NCI-H2171 treated with DMSO at 0.1 percent for 48 hours (cell line): ENCODE measurements around the gene CYB5D1.

ENCODE experiments used
- DNase-seq: peaks from one replicate; lab custom pipeline; 2025; lab: John Stamatoyannopoulos, UW

Gene CYB5D1

DNA sequence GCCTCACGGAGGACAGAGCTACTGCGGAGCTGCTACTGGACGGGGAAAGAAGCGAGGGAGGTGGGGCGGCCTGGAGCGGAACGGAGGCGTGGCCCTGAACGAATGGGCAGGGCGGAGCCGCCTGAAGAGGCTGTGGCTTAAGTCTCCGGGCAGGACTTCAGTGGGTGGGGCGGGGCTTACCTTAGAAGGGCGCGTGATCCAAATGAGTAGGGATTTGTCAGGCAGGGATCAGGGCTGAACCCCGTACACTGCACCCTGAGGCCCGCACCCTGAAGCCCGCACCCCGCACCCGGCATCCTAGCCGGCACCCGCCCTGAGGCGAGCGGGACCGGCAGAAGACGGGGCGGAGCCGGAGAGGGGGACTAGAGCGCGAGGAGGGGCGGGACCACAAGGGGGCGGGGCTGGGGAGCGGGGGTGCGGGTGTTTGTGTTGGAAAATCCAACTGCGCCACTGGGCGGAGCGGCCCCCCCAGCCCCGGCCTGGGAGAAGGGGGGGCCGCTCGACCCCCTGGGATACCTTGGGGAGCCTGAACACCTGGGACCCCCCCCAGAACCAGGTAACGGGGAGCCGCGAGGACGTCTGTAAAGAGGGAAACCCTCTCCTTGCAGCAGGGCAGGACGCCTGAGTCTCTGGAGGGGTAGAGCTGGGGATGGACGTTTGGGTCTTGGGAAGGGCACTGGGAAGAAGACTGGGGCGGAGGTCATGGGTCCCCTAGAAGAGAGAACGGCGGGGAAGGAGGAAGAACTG, 23.8 kb upstream of the CYB5D1 start, which contains the start of gene KDM6B:
TSS of gene KDM6B (plus strand) at position 423 of the 747 bp plus-strand sequence. CDS start 11,338 bp downstream, outside the sequence.
- peak; percentile 84 for DNase-seq

DNA sequence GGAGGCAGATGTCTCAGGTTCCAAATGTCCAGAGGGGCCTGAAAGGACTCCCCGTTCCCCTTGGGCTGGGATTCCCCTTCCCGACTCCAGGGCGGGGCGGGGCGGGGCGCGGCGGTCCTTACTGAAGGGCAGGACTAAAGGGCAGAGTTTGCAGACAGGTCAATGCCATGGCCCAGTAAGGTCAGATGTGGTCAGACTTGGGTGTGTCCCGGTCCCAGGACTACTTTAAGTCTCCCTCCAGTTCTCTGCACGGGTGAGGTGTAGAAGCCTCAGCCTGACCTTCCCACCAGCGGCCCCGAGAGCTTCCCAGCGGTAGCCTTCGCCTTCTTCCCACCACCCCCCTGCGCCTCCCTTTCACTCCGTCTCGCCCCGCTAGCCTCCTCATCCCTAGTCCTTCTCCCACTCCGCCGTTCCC, 23.3 kb upstream of the CYB5D1 start:
- no peak for DNase-seq

GRCh38 chr17:7834957-7835813, 22.6 kb upstream of the CYB5D1 start:
- DNase-seq, result peak; percentile 99

GRCh38 chr17:7835814-7836595, 21.8 kb upstream of the CYB5D1 start:
- DNase-seq, result peak; percentile 99

- peak; percentile 99 for DNase-seq
Measured at GRCh38 chr17:7836596-7837407, 21.0 kb upstream of the CYB5D1 start.

DNA sequence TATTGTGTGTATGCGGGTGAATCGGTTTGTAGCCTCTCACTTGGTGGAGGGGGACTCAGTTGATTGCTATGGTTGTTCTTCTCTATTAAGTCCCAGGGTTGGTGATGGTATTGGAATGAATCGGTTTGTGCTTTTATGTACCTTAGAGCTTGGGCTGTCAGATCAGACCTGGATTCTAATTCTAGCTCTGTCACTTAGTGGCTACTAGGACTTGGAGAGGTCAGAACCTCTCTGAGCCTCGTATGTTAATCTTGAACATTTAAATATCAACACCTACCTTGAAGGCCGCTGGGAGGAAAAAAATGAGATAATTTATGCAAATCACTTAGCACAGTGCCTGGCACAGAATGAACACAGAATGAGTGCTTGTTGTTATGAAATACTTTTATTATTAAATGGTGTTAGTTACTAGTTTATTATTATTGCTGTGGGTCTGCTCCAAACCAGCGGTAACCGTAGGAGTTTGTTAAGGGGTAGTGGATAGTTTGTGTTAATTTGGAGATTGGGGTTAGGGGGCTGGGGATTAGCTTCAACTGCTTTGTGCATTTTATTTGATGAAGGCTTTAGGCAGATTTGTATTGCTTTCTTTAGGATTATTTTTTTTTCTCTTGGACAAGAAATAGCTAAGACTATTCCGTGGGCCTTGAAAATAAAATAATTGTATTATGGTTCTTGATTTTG, 20.3 kb upstream of the CYB5D1 start:
- peak; percentile 52 for DNase-seq

DNA sequence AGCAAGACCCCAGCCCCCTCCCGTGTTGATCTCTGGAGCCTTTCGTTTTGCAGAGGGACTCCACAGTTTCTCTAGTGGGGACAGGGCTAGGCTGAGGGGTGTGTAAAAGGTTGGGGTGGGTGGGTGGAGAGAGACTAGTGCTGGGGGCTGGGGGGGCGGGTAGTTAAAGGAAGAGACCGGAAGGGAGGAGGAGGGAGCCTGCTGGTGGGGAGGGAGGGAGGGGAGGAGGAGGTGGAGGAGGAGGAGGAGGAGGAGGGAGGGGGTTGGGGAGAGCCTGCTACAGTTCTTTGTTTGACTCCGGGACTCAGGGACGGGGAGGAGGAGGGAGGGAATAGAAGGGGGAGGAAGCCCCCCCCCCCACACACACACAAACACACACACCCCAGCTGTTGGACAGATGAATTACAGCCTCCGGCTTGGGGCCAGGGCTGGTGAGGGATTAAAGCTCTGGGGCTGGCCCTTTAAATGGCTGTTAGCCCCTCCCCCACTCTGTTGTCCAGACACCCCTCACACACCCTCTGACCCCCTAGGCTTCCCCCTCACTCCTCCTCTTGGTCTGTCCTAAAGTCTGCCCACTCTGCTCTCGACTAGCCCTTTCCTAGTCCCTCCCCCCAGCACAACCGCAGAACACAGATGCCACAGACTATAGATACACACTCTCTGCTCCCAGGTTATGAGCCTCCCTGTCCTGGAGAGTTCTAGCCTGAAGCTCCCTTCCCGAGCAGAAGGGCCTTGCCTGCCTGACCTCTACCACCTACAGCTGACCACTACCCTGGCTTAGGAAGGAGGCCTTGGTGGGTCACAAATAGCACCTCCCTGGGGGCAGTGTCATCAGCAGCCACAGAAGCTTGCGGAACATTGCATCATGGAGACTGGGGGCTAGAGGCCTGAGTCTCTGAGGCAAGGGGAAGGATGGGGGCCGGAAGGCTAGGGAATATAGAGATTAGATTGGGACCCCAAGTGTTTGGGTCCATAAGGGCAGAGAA, 19.4 kb upstream of the CYB5D1 start:
- DNase-seq, result peak; percentile 73

DNA sequence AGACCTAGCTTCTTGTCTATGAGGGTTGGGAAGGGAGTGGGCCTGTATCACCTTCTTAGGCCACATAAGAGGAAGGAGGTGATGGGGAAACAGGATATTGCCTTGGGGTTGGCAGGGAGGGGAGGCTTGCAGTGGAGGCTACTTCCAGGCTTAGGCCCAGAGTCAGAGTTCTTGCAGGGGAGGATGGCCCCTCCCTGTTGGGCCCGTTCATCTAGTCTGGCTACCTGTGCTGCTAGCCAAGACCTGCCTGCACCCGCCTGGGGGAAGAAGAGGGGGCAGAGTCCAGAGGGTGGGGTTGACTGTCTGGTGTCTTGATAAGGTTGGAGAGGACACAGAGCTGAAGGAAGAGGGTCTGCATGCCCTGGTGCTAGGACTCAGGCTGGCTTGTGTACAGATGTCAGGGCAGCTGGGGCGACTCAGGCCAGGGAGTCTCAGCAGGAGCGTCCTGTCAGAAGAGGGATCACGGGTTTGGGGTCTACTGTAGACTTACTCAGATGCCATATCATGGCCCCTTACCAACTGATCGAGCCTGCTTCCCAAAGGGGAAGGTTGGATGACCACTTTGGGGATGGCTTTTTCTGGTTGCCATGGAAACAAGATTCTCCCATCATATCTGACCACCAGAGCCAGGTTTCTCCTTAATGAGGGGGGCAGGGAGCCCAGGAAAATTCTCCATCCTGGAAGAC, 18.5 kb upstream of the CYB5D1 start:
- no peak for DNase-seq

DNA sequence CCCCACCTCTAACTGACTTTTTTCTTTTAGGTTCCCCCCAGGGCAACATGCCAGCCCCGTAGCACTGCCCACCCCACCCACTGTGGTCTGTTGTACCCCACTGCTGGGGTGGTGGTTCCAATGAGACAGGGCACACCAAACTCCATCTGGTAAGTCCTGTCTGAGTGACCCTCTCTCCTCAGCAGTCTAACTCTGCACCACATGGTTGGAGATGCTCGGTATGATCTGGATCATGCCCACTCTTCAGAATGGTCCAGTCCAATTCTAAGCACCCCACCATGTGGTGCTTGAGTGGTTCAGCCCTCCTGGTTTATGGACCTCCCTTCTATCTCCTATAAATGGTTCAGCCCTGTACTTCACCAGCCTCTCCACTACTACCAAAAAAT, 17.9 kb upstream of the CYB5D1 start:
- no peak for DNase-seq

DNA sequence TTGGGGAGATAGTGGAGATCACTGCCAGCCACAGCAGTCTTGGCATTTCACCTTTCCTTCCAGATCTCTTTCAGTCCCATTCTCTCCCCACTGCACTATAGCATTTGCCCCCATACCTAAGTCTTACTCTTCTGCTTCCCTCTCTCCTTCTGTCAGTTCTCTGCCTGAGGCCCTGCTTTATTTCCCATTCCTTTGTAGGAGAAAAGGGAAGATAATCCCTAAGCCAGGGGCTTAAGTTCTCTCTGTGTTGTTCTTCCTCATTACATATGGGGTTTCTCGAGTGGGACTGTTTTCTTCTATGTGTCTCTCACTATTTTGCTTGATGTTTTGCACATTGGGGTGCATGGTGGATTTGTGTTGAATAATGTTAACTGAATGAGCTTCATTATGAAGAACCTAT, 17.4 kb upstream of the CYB5D1 start:
- DNase-seq, result no peak

- no peak for DNase-seq
Measured at GRCh38 chr17:7840875-7841274, 16.9 kb upstream of the CYB5D1 start.

DNA sequence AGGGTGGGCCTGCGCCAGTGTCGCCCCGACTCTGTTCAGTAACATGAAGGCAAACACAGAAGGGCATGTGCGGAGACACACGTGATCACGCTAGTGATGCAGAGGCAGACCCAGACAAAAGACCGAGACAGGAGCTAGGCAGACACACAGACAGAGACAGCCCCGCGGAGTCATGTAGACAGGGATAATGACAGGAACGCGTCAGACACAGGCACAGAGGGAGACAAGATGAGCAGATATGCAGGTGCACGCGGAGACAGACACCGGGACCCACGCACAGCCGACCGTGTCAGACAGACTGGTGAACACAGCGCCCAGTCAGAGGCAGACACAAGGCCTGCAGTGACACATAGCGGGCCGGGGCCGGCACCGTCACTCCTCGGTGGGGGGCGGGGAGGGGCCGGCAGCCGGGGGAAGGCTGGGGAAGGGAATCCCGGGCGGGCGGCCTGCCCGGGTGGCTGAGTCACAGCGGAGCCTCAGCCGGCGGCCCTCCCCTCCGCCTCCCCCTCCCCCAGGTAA, 16.3 kb upstream of the CYB5D1 start:
- peak; percentile 80 for DNase-seq

GRCh38 chr17:7841915-7842379, 15.9 kb upstream of the CYB5D1 start:
- peak; percentile 90 for DNase-seq

- peak; percentile 60 for DNase-seq
Measured at GRCh38 chr17:7842380-7843256, 15.2 kb upstream of the CYB5D1 start.

DNA sequence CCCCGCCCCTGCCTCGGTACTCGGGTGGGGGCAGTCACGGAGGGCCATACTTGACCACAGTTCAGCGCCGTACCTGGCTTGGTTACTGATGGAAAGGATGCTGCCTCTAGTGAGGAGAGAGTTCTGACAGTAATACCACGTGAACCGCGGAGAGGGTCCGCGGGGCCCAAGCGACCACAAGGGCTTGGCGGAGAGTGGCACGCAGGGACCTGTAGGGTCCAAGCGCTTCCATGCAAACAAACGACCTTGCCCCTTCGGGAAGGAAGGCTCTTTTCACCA, 14.6 kb upstream of the CYB5D1 start:
- DNase-seq, result no peak

GRCh38 chr17:7843536-7844291, 14.1 kb upstream of the CYB5D1 start:
- DNase-seq, result peak; percentile 63
